ENCODE measurements around the gene ADGRB3.
"Not testable (repeated sequence)": the region's sequence is repeated elsewhere in the genome, so short reads cannot be mapped to it uniquely, and the experiment has no call there.

ADGRB3 gene

GRCh38 chr6:68892452-68892851, 257.4 kb downstream of the ADGRB3 start:
- no peak for TF ChIP-seq CTCF (IDR thresholded peaks at IDR 0.05)

GRCh38 chr6:68895929-68896328, 260.8 kb downstream of the ADGRB3 start:
- H3K9me3 Mint-ChIP-seq, result no peaks in the 10 kb centered on the region
- H3K4me1 Mint-ChIP-seq, result no peaks in the 10 kb centered on the region
- H3K27ac Mint-ChIP-seq, result no peak overlapping the region
- no peak for TF ChIP-seq CTCF (IDR thresholded peaks at IDR 0.05)
- H3K36me3 Mint-ChIP-seq (ENCODE audit: low read depth), result no peaks in the 10 kb centered on the region
- peaks cover 4% of the 10 kb centered on the region for H3K27me3 Mint-ChIP-seq (ENCODE audit: low read depth, poor library complexity)
- no peak for DNase-seq
- H3K4me3 Mint-ChIP-seq, result no peak overlapping the region

More at GRCh38 chr6:68892452-68892851, 257.4 kb downstream of the ADGRB3 start:
- H3K27ac Mint-ChIP-seq, result no peak overlapping the region
- H3K4me1 Mint-ChIP-seq, result no peaks in the 10 kb centered on the region
- H3K9me3 Mint-ChIP-seq, result no peaks in the 10 kb centered on the region
- DNase-seq, result no peak
- H3K27me3 Mint-ChIP-seq (ENCODE audit: low read depth, poor library complexity), result peaks cover 4% of the 10 kb centered on the region
- H3K36me3 Mint-ChIP-seq (ENCODE audit: low read depth), result no peaks in the 10 kb centered on the region
- no peak overlapping the region for H3K4me3 Mint-ChIP-seq

- Mint-ChIP-seq H3K27me3 (ENCODE audit: low read depth, poor library complexity) (peaks cover 4% of the 10 kb centered on the region), H3K27ac (no peak overlapping the region), H3K36me3 (ENCODE audit: low read depth) (no peaks in the 10 kb centered on the region), H3K4me3 (no peak overlapping the region), H3K4me1 (no peaks in the 10 kb centered on the region), H3K9me3 (no peaks in the 10 kb centered on the region)
- no peak for DNase-seq
- TF ChIP-seq CTCF (IDR thresholded peaks at IDR 0.05), result no peak
These were observed 266.0 kb downstream of the ADGRB3 start for GRCh38 chr6:68901044-68901443.

- no peaks in the 10 kb centered on the region for H3K27me3 Mint-ChIP-seq (ENCODE audit: low read depth, poor library complexity)
- H3K4me3 Mint-ChIP-seq, result no peak overlapping the region
- no peak overlapping the region for H3K27ac Mint-ChIP-seq
- TF ChIP-seq CTCF (IDR thresholded peaks at IDR 0.05), result no peak
- H3K36me3 Mint-ChIP-seq (ENCODE audit: low read depth), result no peaks in the 10 kb centered on the region
- H3K9me3 Mint-ChIP-seq, result peaks cover 12% of the 10 kb centered on the region
- DNase-seq, result no peak
- peaks cover 8% of the 10 kb centered on the region for H3K4me1 Mint-ChIP-seq
These were observed 276.3 kb downstream of the ADGRB3 start for GRCh38 chr6:68911334-68911733.

- Mint-ChIP-seq H3K36me3 (ENCODE audit: low read depth) (no peaks in the 10 kb centered on the region), H3K4me1 (peaks cover 8% of the 10 kb centered on the region), H3K9me3 (peaks cover 12% of the 10 kb centered on the region), H3K27ac (no peak overlapping the region), H3K27me3 (ENCODE audit: low read depth, poor library complexity) (no peaks in the 10 kb centered on the region), H3K4me3 (no peak overlapping the region)
- no peak for TF ChIP-seq CTCF (IDR thresholded peaks at IDR 0.05)
- DNase-seq, result no peak
These were observed 276.7 kb downstream of the ADGRB3 start for GRCh38 chr6:68911811-68912210.

- peaks cover 12% of the 10 kb centered on the region for H3K9me3 Mint-ChIP-seq
- not testable (repeated sequence) for H3K27me3 Mint-ChIP-seq (ENCODE audit: low read depth, poor library complexity)
These were observed 277.7 kb downstream of the ADGRB3 start for GRCh38 chr6:68912805-68913204.

More at GRCh38 chr6:68912805-68913204, 277.7 kb downstream of the ADGRB3 start:
- not testable (repeated sequence) for H3K27ac Mint-ChIP-seq; H3K36me3 Mint-ChIP-seq (ENCODE audit: low read depth); H3K4me1 Mint-ChIP-seq; H3K4me3 Mint-ChIP-seq; DNase-seq
